Measurements from ENCODE around the gene LPCAT3.

Gene LPCAT3

DNA sequence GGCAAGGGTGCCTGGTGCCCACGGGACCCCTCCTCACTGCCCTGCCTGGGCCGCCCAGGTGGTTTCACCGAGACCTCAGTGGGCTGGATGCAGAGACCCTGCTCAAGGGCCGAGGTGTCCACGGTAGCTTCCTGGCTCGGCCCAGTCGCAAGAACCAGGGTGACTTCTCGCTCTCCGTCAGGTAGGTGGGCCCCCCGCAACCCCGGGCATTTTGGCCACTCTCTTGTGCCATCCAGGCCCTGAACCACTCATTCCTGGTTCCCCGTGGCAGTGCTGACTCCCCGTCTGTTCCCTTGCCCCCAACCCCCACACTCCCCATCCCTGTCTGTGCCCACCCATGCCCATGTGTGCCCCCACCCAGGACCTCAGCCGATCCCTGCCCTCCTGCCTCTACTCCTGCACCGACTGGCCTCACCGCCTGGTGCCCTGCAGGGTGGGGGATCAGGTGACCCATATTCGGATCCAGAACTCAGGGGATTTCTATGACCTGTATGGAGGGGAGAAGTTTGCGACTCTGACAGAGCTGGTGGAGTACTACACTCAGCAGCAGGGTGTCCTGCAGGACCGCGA, 66.6 kb downstream of the LPCAT3 start:
- TF ChIP-seq, protein P1, sequence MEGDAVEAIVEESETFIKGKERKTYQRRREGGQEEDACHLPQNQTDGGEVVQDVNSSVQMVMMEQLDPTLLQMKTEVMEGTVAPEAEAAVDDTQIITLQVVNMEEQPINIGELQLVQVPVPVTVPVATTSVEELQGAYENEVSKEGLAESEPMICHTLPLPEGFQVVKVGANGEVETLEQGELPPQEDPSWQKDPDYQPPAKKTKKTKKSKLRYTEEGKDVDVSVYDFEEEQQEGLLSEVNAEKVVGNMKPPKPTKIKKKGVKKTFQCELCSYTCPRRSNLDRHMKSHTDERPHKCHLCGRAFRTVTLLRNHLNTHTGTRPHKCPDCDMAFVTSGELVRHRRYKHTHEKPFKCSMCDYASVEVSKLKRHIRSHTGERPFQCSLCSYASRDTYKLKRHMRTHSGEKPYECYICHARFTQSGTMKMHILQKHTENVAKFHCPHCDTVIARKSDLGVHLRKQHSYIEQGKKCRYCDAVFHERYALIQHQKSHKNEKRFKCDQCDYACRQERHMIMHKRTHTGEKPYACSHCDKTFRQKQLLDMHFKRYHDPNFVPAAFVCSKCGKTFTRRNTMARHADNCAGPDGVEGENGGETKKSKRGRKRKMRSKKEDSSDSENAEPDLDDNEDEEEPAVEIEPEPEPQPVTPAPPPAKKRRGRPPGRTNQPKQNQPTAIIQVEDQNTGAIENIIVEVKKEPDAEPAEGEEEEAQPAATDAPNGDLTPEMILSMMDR (IDR thresholded peaks at IDR 0.05; ENCODE audit: insufficient read depth, low read length): no peak
- peak; percentile 3; the same call in 1 of the 2 replicates for TF ChIP-seq POLR2AphosphoS5 (IDR thresholded peaks at IDR 0.05; ENCODE audit: low read depth)
- peak overlapping the region; percentile 80 for H3K4me3 ChIP-seq (replicated peaks; ENCODE audit: insufficient read depth, low read length)
- DNase-seq (ENCODE audit: low read depth in 1 of 2, low spot score in 1 of 2): no peak
- peak overlapping the region; percentile 99 for H3K27ac ChIP-seq (replicated peaks)
- H3K27me3 ChIP-seq (ENCODE audit: insufficient read depth, poor library complexity, severe bottlenecking): no peaks in the 10 kb centered on the region

DNA sequence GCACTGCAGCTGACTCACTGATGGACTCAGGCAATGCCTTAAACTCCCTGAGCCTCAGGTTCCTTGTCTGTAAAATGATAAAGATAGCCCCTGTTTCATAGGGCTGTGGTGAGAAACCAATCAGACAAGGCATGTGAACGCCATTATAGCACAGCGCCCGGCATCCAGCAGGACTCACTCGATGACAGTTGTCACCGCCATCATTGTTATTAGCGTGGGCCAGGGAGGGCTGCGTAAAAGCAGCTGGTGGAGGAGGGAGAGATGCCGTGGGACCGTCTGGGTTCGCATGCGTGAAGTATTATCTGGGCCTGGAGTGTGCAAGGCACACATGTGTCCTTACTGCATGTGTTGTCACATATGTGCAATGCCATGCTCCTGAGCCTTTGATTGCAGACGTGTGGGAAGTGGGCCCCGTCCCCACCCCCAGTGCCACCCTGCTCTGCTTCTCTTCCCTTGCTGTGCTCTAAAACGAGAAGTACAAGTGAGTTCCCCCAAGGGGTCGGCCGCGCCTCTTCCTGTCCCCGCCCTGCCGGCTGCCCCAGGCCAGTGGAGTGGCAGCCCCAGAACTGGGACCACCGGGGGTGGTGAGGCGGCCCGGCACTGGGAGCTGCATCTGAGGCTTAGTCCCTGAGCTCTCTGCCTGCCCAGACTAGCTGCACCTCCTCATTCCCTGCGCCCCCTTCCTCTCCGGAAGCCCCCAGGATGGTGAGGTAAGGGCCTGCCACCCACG, 67.3 kb downstream of the LPCAT3 start, which contains the start of gene PTPN6:
Gene PTPN6 (plus strand): TSS at position 546 of the 730 bp plus-strand sequence. CDS start 157 bp downstream, at position 703.
- Histone ChIP-seq H3K27ac (replicated peaks) (peak within 1 kb of the TSS; percentile 99), H3K4me3 (replicated peaks; ENCODE audit: insufficient read depth, low read length) (peak within 1 kb of the TSS; percentile 80), H3K27me3 (ENCODE audit: insufficient read depth, poor library complexity, severe bottlenecking) (no peaks in the 10 kb centered on the region)
- TF ChIP-seq, protein P2, sequence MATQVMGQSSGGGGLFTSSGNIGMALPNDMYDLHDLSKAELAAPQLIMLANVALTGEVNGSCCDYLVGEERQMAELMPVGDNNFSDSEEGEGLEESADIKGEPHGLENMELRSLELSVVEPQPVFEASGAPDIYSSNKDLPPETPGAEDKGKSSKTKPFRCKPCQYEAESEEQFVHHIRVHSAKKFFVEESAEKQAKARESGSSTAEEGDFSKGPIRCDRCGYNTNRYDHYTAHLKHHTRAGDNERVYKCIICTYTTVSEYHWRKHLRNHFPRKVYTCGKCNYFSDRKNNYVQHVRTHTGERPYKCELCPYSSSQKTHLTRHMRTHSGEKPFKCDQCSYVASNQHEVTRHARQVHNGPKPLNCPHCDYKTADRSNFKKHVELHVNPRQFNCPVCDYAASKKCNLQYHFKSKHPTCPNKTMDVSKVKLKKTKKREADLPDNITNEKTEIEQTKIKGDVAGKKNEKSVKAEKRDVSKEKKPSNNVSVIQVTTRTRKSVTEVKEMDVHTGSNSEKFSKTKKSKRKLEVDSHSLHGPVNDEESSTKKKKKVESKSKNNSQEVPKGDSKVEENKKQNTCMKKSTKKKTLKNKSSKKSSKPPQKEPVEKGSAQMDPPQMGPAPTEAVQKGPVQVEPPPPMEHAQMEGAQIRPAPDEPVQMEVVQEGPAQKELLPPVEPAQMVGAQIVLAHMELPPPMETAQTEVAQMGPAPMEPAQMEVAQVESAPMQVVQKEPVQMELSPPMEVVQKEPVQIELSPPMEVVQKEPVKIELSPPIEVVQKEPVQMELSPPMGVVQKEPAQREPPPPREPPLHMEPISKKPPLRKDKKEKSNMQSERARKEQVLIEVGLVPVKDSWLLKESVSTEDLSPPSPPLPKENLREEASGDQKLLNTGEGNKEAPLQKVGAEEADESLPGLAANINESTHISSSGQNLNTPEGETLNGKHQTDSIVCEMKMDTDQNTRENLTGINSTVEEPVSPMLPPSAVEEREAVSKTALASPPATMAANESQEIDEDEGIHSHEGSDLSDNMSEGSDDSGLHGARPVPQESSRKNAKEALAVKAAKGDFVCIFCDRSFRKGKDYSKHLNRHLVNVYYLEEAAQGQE (IDR thresholded peaks at IDR 0.05; ENCODE audit: insufficient replicate concordance, low read depth): peak; percentile 66
- TF ChIP-seq POLR2AphosphoS5 (IDR thresholded peaks at IDR 0.05; ENCODE audit: low read depth): peak; percentile 88; the same call in 1 of the 2 replicates
- TF ChIP-seq SPI1 (IDR thresholded peaks at IDR 0.05; ENCODE audit: borderline replicate concordance, low read depth): peak; percentile 89
- no peak for TF ChIP-seq GABPA (IDR thresholded peaks at IDR 0.05; ENCODE audit: low read depth)
- TF ChIP-seq, protein P1 (IDR thresholded peaks at IDR 0.05; ENCODE audit: insufficient read depth, low read length): no peak
- peak; percentile 94 to 96 for DNase-seq (ENCODE audit: low read depth in 1 of 2, low spot score in 1 of 2)

DNA sequence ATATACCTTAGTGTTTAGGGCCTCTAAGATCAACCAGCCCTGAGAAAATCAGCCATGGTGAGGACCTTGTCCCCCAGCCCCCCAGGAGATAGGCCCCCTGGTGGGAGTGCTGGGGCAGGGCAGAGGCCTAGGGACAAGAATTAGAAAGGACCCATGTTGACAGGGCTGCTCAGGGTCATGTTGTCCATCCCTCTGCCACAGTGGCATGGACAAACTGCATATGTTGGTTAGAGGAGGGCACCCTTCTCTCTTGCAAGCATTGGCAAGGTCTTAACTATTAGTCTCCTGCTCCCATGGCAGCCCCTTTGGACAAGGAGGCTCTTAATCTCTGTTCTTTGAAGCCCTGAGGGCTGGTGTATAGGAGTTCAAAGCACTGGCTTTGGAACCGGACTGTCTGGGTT, 67.9 kb downstream of the LPCAT3 start:
- Histone ChIP-seq H3K4me3 (replicated peaks; ENCODE audit: insufficient read depth, low read length) (no peak overlapping the region), H3K27ac (replicated peaks) (peak overlapping the region; percentile 99), H3K27me3 (ENCODE audit: insufficient read depth, poor library complexity, severe bottlenecking) (no peaks in the 10 kb centered on the region)
- TF ChIP-seq, protein P2 (IDR thresholded peaks at IDR 0.05; ENCODE audit: insufficient replicate concordance, low read depth): no peak
- TF ChIP-seq POLR2AphosphoS5 (IDR thresholded peaks at IDR 0.05; ENCODE audit: low read depth): no peak
- TF ChIP-seq GABPA (IDR thresholded peaks at IDR 0.05; ENCODE audit: low read depth): no peak
- no peak for TF ChIP-seq SPI1 (IDR thresholded peaks at IDR 0.05; ENCODE audit: borderline replicate concordance, low read depth)
- TF ChIP-seq, protein P1 (IDR thresholded peaks at IDR 0.05; ENCODE audit: insufficient read depth, low read length): no peak
- DNase-seq (ENCODE audit: low read depth in 1 of 2, low spot score in 1 of 2): no peak

Data from HL-60 (cell line).